ENCODE measurements around the gene CEL. TPM values are rescaled to one million over a fixed set of nuclear protein-coding genes. Genes with fewer than 3 reads are reported as not detected.

The CEL gene
- total RNA-seq, 1 experiment from 2014 or later = 6.9 TPM

GRCh38 chr9:133107245-133107722 is 45.5 kb downstream of the CEL start:
- H2AFZ ChIP-seq (ENCODE audit: low read depth, low read length, poor library complexity, severe bottlenecking) = no peak overlapping the region
- RAD21 ChIA-PET (ENCODE audit: low non-redundant PET in 1 of 2, low total read pairs in 2 of 2, uncharacterized antibody in 2 of 2, unreplicated experiment in 2 of 2) = no interaction called here
- no peaks in the 10 kb centered on the region for H4K20me1 ChIP-seq (ENCODE audit: insufficient read depth)
- no TSS peak for BruUV-seq (replicated peaks)
- ATAC-seq = no peak
- TF ChIP-seq ZNF274 (IDR thresholded peaks at IDR 0.05; ENCODE audit: low read depth, low read length) (no peak), EZH2phosphoT487 (IDR thresholded peaks at IDR 0.05; ENCODE audit: borderline replicate concordance) (no peak), CTCF (IDR thresholded peaks at IDR 0.05 in 2 of 3, conservative IDR thresholded peaks at IDR 0.05 in 1 of 3; ENCODE audit: borderline replicate concordance in 1 of 3, insufficient read depth in 1 of 3, low read depth in 2 of 3, low read length in 2 of 3) (no peak), CEBPB (IDR thresholded peaks at IDR 0.05; ENCODE audit: low read depth) (no peak), REST (IDR thresholded peaks at IDR 0.05; ENCODE audit: low read depth) (no peak), POLR2A (IDR thresholded peaks at IDR 0.05; ENCODE audit: borderline replicate concordance, extremely low read depth, insufficient read depth, insufficient read length) (no peak), SRF (IDR thresholded peaks at IDR 0.05; ENCODE audit: low read depth) (no peak), ELF1 (IDR thresholded peaks at IDR 0.05; ENCODE audit: borderline replicate concordance, low read depth) (no peak), TCF7L2 (IDR thresholded peaks at IDR 0.05; ENCODE audit: borderline replicate concordance, extremely low read depth, insufficient read depth, insufficient read length) (no peak), FOSL1 (IDR thresholded peaks at IDR 0.05; ENCODE audit: low read depth) (no peak), JUND (IDR thresholded peaks at IDR 0.05) (no peak)
- no peak for DNase-seq (ENCODE audit: low read depth, low spot score)
- POLR2A ChIA-PET = no interaction called here
- H3K36me3 ChIP-seq (ENCODE audit: control insufficient read depth in 1 of 2, insufficient read depth in 2 of 2, low read length in 2 of 2) = peaks cover 21 to 44% of the 10 kb centered on the region in 2 experiments
- intact Hi-C loops (cut with micrococcal nuclease) = no loop called here
- no peak overlapping the region for H3K4me2 ChIP-seq (ENCODE audit: low read length)
- no peaks in the 10 kb centered on the region; the same call in 1 of the 2 replicates for H3K79me2 ChIP-seq (ENCODE audit: insufficient read depth, low read length)
- H3K9me3 ChIP-seq (ENCODE audit: control insufficient read depth in 1 of 2, insufficient read depth in 1 of 2, low read depth in 1 of 2, low read length in 2 of 2) = no peaks in the 10 kb centered on the region
- H3K27me3 ChIP-seq (ENCODE audit: insufficient read depth, low read length) = no peaks in the 10 kb centered on the region
- CTCF ChIA-PET = interaction anchor here (3.9 kb wide), 1 partner anchor 38 kb away, joined by 20 read pairs; no protein-coding TSS in a partner anchor
- no peak overlapping the region for H3K27ac ChIP-seq (ENCODE audit: low read depth, low read length)
- H3K9me2 ChIP-seq (ENCODE audit: insufficient read depth) = no peaks in the 10 kb centered on the region
- no peaks in the 10 kb centered on the region for H3K4me1 ChIP-seq (ENCODE audit: control insufficient read depth in 1 of 2, insufficient read depth in 2 of 2, low read length in 2 of 2)
- H3K9ac ChIP-seq (ENCODE audit: low read length) = no peak overlapping the region
- H3K4me3 ChIP-seq (replicated peaks in 1 of 2; ENCODE audit: low read depth in 1 of 2, low read length in 2 of 2) = no peak overlapping the region
